Daoy (cell line): ENCODE results near the gene SGTA. TPM values are rescaled to one million over a fixed set of nuclear protein-coding genes. Genes with fewer than 3 reads are reported as not detected.
A peak's percentile ranks its signal among the peaks of the same experiment; 100 is the strongest.
"Not testable (repeated sequence)": the region's sequence is repeated elsewhere in the genome, so short reads cannot be mapped to it uniquely, and the experiment has no call there.

Source experiments
- DNase-seq: peaks from one replicate; pipeline ENCODE4 v3.0.0-alpha.2; 2015; ENCODE audit warnings: low read depth
- total RNA-seq: library from RNA; depleted of rRNA; stranded (reverse); fragments of >200 nt; shearing (Covaris generic); gene quantifications from 2 replicates; pipeline ENCODE4 v1.2.3, GENCODE V29; 2014; rRNA removed

Gene SGTA, protein sequence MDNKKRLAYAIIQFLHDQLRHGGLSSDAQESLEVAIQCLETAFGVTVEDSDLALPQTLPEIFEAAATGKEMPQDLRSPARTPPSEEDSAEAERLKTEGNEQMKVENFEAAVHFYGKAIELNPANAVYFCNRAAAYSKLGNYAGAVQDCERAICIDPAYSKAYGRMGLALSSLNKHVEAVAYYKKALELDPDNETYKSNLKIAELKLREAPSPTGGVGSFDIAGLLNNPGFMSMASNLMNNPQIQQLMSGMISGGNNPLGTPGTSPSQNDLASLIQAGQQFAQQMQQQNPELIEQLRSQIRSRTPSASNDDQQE
- 81.5 and 91.2 TPM in 2 replicates for total RNA-seq

DNA sequence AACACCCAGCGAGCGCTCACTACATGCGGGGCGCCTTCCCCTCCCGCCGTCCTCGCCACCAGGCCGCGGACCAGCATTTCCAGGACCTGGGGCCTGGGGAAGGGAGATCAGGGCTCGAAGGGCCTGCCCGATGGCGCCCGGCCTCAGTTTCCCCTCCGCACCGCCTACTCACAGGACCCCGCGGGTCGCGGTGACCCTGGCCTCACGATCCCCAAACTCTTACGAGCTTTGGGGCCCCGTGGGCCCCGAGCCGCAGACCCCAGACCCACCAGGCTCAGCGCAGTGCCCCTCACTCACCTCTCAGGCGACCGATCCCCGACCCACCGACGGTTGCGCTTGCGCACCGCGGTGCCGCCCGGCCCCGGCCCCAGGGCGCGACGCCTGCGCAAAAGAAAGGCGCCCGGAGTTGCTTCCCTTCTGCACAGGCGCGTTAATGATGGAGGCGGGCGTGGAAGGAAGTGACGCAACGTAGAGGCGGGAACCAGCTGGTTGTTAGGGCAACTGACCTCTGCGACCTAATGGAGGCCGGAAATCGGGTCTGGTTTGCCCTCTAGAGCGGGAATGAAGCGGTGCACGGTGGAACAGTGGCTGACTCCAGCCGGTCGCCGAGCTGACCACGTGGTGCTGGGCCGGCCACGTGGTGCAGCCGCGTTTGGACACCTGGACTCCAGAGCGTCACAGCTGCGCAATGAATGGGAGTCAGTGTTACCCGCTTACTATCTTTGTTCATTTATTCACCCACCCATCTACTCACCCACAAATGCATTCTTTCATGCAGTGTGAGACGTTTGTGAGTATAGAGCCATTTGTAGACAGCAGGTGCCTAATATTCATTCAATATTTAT, at the start of gene SGTA:
Gene SGTA, minus strand, starts transcription at position 338 of the 845 bp plus-strand sequence. CDS start 14,205 bp downstream, outside the sequence.
- DNase-seq = peak; percentile 99

DNA sequence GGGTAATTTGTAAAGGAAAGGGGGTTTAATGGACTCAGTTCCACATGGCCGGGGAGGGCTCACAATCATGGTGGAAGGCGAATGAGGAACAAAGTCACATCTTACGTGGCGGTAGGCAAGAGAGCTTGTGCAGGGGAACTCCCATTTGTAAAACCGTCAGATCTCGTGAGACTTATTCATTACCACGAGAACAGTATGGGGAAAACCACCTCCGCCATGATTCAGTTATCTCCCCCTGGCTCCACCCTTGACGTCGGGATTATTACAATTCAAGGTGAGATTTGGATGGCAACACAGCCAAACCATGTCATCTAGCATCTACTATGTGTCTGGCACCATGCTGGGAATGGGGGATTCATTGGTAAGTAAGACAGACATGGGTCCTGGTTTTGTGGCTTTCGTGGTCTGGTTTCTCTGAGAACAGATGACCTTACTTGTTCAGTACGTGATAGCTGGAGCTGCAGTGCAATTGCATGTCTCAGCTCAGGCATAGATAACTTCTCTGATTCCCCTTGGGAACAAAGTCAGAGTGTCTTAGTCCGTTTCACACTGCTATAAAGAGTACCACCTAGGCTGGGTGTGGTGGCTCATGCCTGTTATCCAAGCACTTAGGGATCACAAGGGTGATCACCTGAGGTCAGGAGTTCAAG, 44.9 kb upstream of the SGTA start:
- no peak for DNase-seq

DNA sequence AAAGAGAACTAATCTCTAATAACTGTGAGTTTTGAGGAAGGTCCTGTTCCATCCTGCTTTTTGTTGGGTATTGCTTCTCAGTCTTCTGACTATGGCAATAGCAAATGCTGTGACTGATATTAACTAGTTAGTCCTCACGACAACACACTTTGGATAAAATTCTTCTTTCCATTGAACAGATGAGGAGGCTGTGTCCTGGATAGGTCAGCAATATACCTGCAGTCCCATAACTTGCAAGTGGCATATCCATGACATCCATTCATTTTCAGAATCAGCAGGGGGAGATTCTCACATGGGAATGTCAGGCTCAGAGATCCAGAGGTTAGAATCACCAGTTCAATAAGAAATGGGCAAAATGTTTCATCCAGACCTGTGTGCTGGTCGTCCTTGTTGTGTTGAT, 43.9 kb upstream of the SGTA start:
- DNase-seq = no peak

DNA sequence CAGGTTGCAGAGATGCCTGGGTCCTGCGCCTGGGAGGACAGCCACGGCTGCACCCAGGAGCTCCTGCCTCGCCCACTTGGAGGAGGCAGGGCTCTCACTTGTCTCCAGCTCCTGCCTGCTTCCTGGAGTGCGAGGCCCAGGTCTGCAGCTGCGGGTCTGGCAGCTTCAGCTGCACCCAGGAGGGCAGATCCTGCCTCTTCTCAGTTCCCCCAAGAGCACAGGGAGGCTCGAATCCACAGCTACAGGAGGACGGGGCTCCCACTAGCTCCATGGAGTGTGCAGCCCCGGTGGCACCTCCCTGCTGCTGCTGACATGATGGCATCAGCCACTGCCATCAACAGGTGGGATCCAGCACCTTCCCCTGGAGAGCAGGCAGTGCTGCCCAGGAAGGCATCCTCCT, 41.1 kb upstream of the SGTA start:
- DNase-seq = no peak

DNA sequence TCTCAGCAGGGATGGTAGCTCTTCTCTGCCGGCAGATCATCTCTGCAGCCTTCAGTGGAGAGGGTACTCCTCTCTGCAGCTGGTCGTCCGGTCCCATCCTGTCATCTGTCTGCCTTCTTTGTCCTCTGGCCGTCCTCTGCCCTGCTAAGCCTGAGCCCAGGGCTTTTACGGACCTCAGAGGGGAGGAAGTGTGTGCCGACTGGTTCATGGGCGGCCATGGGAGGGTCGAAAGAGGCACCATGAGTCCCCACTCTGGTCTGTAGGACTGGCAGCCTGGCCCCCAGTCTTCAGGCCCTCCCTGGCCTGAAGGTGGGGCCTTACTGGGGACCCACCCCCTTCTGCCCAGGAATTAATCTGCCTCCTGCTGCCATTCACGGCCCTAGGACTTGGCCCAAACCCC, 40.6 kb upstream of the SGTA start:
- no peak for DNase-seq

DNA sequence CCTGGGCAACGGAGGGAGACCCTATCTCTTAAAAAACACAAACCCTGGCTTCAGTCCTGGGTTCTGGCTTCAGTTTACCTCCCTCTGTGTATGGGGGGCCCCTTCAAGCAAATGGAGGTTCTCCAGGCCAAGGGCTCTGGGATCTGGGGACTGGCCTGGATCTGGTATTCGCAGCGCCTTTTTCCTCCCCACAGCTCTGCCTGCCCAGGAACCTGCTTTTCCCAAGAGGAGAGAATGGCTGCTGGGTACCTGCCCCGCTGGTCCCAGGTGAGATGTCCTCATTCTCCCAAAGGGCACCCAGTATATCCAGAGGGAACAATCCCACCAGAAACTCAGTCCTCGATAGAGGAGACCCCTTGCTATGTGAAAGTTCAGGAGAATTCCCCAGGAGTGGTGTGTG, 39.8 kb upstream of the SGTA start:
- DNase-seq = no peak

DNA sequence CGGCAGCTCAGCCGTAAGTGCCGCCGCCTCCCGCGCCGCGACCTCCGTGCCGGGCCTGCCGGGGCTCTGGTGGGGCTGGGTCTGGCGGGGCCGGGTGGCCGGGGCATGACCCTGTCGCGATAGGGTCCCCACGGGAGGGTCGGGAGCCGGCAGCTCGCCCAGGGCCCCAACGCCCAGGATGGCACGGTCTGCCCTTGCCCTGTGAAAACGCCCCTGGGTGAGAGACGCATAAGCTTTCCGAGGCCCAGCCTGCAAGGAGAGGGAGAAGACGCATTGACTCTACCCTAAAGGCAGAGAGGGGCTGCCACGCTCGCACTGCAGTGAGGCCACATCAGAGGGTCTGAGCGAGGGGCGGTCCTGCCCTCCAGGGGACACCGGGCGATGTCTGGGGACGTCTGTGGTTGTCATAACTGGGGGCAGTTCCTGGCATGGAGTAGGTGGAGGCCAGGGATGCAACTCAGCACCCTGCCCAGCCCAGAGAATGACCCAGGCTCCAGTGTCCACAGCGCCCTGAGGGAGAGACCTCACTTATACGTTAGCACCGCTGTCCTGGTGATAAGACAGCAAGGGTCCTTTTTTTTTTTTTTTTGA, 37.1 kb upstream of the SGTA start:
- DNase-seq = no peak

DNA sequence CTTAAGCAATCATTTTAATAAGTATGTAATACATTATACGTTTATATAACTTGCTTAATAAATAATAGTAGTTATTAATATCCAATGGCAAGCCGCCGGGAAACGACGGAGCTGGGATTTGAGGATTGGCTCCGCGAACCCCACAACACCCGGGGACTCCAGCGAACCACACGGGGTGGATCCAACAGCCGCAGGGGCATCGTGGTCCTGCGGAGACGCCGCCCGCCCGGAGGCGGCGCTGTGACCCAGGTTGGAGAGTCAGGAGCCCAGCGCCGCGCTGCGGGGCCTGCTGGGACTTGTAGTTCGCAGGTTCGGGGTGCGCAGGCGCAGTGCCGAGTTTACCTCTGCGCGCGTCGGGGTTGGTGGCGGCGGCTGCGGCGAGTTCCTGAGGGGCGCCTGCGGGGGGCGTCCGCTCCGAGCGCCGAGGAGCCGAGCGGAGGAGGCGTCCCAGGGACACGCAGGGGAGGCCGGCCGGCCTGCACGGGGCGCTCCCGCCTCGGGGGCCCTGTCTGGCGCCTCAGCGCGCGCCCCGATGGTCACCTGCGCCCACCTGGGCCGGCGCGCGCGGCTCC, 36.6 kb upstream of the SGTA start, which contains the start of gene ZNF554:
Gene ZNF554, plus strand, starts transcription at position 329 of the 572 bp plus-strand sequence. Its CDS starts 204 bp downstream, at position 533.
- peak; percentile 97 for DNase-seq

DNA sequence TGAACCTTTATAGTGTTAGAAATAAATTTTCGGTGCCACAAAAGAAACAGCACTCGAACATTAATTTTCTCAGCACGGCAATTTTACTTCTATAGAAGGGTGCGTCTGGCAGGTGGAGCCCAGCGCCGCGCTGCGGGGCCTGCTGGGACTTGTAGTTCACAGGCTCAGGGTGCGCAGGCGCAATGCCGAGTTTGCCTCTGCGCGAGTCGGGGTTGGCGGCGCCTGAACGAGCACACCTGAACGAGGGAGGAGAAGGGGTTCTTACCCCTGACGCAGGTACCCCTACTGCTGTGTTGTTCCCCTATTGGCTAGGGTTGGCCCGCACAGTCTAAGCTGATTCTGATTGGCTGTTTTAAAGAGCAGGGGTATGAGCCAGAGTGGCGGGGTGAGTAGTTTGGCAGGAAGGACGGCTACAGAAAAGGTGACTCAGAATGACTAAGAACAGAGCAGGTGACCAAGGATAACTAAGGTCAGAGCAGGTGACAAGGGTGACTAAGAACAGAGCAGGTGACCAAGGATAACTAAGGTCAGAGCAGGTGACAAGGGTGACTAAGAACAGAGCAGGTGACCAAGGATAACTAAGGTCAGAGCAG, 34.3 kb upstream of the SGTA start:
- not testable (repeated sequence) for DNase-seq

DNA sequence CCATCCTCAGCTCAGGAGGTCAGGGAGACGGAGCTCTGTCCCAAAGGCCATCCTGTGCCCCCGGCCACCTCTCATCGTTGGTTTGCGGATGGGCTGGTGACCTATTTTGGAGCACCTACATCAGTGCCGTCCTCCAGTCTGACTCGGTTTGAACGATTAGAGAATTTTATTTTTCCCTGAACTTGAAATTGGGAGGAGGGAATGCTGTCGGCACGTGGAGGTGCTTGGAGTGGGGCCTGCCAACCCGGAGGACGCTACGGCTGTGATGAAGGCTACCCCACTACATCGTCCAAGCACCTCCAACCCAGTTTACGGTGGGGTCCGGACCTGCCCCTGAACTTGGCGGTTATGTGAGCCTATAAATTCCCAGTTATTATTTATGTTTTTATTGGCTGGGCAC, 33.6 kb upstream of the SGTA start:
- no peak for DNase-seq

DNA sequence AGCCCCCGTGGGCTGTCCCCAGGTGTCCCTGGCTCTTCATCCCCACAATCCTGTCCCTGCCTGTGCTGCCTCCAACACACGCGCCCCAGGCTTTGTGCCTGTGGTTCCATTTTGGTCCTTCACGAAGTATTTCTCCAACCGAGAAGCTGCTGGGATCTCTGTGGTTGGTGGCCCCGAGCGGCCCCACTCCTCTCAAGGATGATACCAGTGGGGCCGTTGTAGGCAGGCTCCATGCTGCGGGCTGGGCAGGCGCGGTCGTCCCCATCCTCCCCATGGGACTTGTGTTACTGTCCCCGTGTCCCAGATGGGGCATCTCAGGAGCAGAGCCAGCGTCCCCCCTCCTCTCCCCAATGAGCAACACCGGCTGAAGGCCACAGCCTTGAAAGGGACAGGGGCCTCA, 32.9 kb upstream of the SGTA start:
- no peak for DNase-seq

DNA sequence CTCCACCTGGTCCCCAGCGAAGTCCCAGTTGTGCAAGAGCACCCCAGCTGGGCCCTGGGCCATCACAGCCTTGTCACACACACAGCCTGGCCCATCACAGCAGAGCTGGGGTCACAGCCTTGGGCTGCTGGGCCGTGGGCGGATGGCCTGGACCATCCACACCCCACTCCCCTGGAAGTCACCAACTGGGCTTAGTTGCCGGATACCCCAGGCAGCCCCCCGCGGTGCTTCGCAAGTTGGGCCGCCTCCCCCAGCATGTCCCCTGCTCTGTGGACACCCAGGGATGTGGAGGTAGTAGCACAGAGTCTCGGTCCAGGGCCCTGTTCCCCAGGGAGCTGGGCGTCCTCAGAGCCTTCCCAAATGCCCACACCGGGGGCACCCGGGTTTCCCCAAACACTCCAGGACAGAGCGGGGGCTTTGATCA, 32.1 kb upstream of the SGTA start:
- no peak for DNase-seq

DNA sequence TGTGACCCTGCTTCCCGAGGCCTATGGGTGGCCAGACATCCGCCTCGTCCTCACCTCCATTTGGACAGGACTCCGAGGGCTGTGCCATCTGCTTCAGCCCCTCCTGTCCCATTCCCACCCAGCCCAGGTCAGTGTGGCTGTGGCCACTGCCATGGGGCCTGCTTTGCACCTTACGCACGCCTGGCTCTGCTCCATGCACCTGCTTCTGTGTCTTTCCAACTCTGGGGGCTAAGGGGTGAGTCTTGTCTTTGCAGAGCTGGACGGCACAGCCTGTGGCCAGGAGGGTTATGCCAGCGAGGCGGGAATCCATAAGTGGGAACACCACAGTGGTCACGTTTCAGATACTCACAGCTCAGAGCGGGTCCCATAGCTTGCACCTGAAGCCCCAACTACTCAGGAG, 31.4 kb upstream of the SGTA start:
- DNase-seq = no peak

DNA sequence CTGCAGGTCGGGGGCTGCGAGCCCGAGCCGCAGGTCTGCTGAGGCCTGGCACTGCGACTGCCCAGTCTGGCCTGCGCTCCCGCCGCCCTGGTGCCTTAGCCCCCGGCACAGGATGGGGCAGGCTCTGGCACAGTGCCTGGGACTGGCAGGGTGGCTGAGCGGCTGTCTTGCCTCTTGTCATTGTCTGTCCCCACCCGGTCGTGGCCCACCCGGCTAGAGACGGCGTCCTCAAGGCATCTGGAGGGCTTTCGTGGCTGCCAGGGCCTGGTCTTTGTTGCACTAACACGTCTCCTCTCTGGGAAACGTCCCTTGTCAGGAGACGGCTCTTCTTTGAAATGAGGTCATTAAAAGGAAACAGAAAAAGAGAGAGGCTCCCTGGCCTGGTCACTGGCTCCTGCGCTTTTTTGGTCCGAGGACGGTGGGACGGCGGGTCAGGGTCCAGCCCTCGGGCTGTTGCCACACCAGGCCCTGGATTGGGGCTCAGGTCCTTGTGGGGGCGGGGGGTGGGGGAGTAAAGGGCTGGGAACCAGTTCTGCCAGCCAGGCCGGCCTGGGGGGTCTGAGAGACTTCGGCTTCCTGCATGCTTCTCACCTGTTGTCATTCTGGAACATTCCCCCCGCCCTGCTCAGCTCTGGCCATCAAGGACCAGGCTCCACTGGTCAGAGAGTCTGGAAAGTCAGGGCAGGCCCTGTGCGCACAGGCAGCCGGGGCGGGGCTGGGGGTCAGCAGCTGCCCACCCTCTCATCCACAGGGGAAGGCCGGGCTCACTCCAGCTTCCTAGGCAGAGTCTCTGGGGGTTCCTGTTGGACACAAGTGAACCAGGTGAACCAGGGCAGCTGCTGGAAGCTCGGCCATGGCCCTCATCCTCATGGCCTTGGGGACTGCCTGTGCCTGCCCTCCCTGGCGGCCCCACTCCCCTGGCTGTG, 30.4 kb upstream of the SGTA start:
- DNase-seq = no peak

DNA sequence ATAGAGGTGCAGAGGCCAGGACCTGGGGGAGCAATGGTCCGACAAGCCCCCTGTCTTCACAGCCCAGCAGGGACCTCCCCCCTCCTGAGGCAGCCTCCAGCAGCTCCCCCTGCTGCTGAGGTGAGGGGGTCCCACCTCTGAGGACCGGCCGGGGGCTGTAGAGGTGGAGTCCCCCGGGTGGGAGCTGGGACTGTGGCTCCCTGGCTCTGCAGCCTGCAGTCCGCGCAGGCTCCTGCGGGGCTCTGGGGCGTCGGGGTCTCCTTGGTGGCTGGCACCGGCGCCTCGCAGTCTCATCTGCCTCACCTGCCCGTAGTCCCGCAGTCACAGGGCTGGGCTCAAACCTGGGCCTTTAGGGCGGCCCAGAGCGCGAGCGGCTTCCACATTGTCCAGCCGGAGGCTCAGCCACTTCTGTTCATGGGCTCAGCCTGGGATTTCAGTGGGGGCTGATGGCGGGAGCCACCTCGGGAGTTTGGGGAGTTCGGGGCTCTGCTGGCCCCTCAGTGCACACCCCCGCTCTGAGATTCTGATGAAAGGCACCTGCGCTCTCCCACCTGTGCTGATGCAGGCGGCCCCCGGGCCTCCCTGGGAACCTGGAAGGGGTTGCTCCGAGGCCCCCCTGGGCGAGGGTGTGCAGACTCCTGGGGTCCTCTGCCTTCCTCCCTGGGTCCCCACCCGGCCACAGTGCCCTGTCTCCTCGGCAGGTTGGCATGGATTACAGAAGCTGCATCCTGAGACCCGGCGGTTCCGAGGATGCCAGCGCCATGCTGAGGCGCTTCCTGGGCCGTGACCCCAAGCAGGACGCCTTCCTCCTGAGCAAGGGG, 29.6 kb upstream of the SGTA start:
- no peak for DNase-seq

DNA sequence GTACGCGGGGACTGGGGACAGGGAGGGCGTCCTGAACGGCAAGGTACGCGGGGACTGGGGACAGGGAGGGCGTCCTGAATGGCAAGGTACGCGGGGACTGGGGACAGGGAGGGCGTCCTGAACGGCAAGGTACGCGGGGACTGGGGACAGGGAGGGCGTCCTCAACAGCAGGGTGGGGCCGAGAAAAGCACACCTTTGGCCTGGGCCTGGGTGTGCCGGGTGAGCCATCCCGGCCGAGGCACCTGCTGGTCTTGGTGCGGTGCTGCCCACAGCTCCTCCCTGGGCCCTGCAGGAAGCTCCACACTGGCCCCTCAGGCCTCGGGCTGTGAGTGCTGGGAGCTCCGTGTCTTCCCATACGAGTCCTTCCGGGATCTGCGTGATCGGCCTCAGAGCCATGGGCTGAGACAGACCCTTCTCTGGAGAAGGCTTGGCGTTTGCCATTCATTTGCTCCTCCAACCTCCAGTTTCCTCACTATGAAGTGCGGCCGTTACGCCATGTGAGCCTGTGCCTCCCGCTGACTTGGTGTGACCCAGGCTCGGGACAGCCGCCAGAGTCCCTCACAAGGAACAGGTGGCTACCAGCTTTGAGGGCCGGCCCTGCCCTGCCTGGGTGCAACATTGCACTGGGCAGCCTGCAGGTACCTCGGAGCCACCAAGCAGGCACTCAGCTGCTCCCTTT, 28.8 kb upstream of the SGTA start:
- no peak for DNase-seq

DNA sequence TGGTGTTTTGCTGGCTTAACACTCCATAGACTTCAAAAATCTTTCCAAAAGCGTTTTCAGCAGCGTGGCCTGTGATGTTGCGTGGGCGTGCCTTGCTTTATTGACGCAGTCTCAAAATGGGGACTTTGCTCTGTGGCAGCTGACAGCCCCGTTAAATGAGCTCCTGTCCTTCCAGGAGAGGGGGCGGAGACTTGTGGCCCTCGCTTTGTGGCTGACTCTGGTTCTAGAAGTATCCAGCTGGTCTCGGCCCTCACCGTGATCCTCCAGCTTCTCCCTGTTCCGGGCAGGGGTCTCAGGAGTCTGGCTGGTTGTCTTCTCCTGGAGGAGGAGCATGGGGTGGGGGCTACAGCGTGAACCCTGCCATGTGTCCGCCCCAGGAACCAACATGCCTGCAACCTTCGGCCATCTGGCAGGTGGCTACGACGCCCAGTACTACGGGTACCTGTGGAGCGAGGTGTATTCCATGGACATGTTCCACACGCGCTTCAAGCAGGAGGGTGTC, 28.2 kb upstream of the SGTA start:
- no peak for DNase-seq
